Panc1 (cell line): Measurements from ENCODE around the gene SULT2B1. TPM values are rescaled to one million over a fixed set of nuclear protein-coding genes. Genes with fewer than 3 reads are reported as not detected.

Source experiments
- ATAC-seq: fragments of 200-7000 bp; cut with Tn5 transposase; 2 replicates; pipeline ENCODE4 v1.9.1; 2020; ENCODE audit warnings: mild to moderate bottlenecking, moderate library complexity
- BruUV-seq: library from RNA; stranded (reverse); fragments of 400-500 nt; replicated peaks from 2 replicates; lab custom pipeline; 2021; lab: Mats Ljungman, UMichigan
- CTCF ChIA-PET: fragments of 300-600 bp; sonication (Branson Sonifier 250); formaldehyde crosslinking; loops from one replicate; lab custom pipeline; 2022; ENCODE audit warnings: antibody characterized with exemption; lab: Charles Lee
- POLR2A ChIA-PET: fragments of 300-600 bp; sonication (Branson Sonifier 250); formaldehyde crosslinking; loops from one replicate; lab custom pipeline; 2022; ENCODE audit warnings: antibody characterized with exemption; lab: Charles Lee
- DNase-seq: peaks from one replicate; pipeline ENCODE4 v3.0.0-alpha.2; 2010; ENCODE audit warnings: low read depth, low spot score
- H3K27ac ChIP-seq: 2 replicates; pipeline ENCODE4 v1.5.1; 2011; ENCODE audit warnings: mild to moderate bottlenecking, low read length, inconsistent platforms
- H3K27me3 ChIP-seq: fragments of 200-500 bp; sonication (Bioruptor generic); 2 replicates; pipeline ENCODE4 v1.6.0; 2014; ENCODE audit warnings: low read length, inconsistent platforms; ENCODE audit not compliant: control insufficient read depth, insufficient read depth
- H3K36me3 ChIP-seq: fragments of 200-500 bp; sonication (Bioruptor generic); 2 replicates; pipeline ENCODE4 v1.5.1; 2014; ENCODE audit warnings: inconsistent platforms, mild to moderate bottlenecking, low read length, moderate library complexity; ENCODE audit not compliant: control insufficient read depth, insufficient read depth
- H3K4me1 ChIP-seq: 2 replicates; pipeline ENCODE4 v1.5.1; 2011; ENCODE audit warnings: inconsistent platforms, mild to moderate bottlenecking, low read length, moderate library complexity; ENCODE audit not compliant: control insufficient read depth, insufficient read depth
- H3K4me3 ChIP-seq, 2 experiments: 2 replicates each; pipeline ENCODE4 v1.5.1; 2011 to 2012; ENCODE audit warnings: low read depth in 2 of 2, low read length in 2 of 2, mild to moderate bottlenecking in 2 of 2, inconsistent platforms in 1 of 2, moderate library complexity in 1 of 2
- H3K9me3 ChIP-seq: fragments of 200-500 bp; sonication (Bioruptor generic); 2 replicates; pipeline ENCODE4 v1.5.1; 2014; ENCODE audit warnings: low read depth, mild to moderate bottlenecking, inconsistent platforms, low read length, moderate library complexity; ENCODE audit not compliant: control insufficient read depth, insufficient read depth
- POLR2AphosphoS5 ChIP-seq: IDR thresholded peaks from 2 replicates; pipeline ENCODE4 v1.6.1; 2012; ENCODE audit warnings: mild to moderate bottlenecking, low read depth, low read length, moderate library complexity
- SIN3A ChIP-seq: IDR thresholded peaks from 2 replicates; pipeline ENCODE4 v1.6.1; 2012; ENCODE audit warnings: low read depth, mild to moderate bottlenecking, low read length, moderate library complexity, borderline replicate concordance; ENCODE audit not compliant: insufficient read depth
- TCF7L2 ChIP-seq: IDR thresholded peaks from 2 replicates; pipeline ENCODE4 v1.6.1; 2011; ENCODE audit warnings: mild to moderate bottlenecking, low read depth, low read length, inconsistent platforms
- in situ Hi-C: cut with HindIII; loops from 2 replicates; pipeline ENCODE4 v1.10.0; 2016; ENCODE audit warnings: low sequenced_read_pairs, low pct_unique_long_range_greater_than_20kb
- intact Hi-C: fragments of 100-400 bp; cut with micrococcal nuclease; formaldehyde crosslinking; loops from one replicate; pipeline ENCODE4 v1.10.0; 2022; ENCODE audit not compliant: unreplicated experiment
- total RNA-seq: library from RNA; stranded (reverse); gene quantifications from one replicate; pipeline ENCODE4 v1.2.1, GENCODE V29; 2021; ENCODE audit not compliant: unreplicated experiment
- TF ChIP-seq, protein P1 (sequence below): fragments of 450-650 bp; IDR thresholded peaks from 2 replicates; pipeline ENCODE4 v1.5.1; 2017; ENCODE audit warnings: mild to moderate bottlenecking
- TF ChIP-seq, protein P2 (sequence below), 2 experiments: IDR thresholded peaks; 2 replicates each; pipeline ENCODE4 v1.6.1; 2011 to 2012; ENCODE audit warnings: low read depth in 2 of 2, control low read depth in 1 of 2, low read length in 1 of 2, mild to moderate bottlenecking in 1 of 2, moderate library complexity in 1 of 2; ENCODE audit not compliant: insufficient read depth in 1 of 2

SULT2B1 gene
- total RNA-seq, 1 experiment from 2014 or later = 3.6 TPM

DNA sequence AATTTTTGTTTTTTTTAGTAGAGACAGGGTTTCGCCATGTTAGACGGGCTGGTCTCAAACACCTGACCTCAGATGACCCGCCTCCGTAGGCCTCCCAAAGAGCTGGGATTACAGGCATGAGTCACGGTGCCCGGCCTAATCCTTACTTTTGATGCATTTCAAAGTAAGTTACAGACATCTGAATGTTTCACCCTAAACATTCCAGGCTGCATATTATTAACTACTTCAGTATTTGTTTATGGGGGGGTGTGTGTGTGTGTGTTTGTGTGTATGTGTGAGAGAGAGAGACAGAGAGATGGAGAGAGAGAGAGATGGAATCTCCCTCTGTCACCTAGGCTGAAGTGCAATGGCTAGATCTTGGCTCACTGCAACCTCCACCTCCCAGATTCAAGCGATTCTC, 13.1 kb downstream of the SULT2B1 start:
- no peaks in the 10 kb centered on the region for H3K9me3 ChIP-seq
- no peak for TF ChIP-seq POLR2AphosphoS5
- TF ChIP-seq, protein P1, sequence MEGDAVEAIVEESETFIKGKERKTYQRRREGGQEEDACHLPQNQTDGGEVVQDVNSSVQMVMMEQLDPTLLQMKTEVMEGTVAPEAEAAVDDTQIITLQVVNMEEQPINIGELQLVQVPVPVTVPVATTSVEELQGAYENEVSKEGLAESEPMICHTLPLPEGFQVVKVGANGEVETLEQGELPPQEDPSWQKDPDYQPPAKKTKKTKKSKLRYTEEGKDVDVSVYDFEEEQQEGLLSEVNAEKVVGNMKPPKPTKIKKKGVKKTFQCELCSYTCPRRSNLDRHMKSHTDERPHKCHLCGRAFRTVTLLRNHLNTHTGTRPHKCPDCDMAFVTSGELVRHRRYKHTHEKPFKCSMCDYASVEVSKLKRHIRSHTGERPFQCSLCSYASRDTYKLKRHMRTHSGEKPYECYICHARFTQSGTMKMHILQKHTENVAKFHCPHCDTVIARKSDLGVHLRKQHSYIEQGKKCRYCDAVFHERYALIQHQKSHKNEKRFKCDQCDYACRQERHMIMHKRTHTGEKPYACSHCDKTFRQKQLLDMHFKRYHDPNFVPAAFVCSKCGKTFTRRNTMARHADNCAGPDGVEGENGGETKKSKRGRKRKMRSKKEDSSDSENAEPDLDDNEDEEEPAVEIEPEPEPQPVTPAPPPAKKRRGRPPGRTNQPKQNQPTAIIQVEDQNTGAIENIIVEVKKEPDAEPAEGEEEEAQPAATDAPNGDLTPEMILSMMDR = no peak
- TF ChIP-seq TCF7L2 = no peak
- TF ChIP-seq, protein P2, sequence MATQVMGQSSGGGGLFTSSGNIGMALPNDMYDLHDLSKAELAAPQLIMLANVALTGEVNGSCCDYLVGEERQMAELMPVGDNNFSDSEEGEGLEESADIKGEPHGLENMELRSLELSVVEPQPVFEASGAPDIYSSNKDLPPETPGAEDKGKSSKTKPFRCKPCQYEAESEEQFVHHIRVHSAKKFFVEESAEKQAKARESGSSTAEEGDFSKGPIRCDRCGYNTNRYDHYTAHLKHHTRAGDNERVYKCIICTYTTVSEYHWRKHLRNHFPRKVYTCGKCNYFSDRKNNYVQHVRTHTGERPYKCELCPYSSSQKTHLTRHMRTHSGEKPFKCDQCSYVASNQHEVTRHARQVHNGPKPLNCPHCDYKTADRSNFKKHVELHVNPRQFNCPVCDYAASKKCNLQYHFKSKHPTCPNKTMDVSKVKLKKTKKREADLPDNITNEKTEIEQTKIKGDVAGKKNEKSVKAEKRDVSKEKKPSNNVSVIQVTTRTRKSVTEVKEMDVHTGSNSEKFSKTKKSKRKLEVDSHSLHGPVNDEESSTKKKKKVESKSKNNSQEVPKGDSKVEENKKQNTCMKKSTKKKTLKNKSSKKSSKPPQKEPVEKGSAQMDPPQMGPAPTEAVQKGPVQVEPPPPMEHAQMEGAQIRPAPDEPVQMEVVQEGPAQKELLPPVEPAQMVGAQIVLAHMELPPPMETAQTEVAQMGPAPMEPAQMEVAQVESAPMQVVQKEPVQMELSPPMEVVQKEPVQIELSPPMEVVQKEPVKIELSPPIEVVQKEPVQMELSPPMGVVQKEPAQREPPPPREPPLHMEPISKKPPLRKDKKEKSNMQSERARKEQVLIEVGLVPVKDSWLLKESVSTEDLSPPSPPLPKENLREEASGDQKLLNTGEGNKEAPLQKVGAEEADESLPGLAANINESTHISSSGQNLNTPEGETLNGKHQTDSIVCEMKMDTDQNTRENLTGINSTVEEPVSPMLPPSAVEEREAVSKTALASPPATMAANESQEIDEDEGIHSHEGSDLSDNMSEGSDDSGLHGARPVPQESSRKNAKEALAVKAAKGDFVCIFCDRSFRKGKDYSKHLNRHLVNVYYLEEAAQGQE (IDR thresholded peaks at IDR 0.05; ENCODE audit: insufficient read depth in 1 of 2, low read depth in 2 of 2, low read length in 1 of 2) = no peak
- no peak for TF ChIP-seq SIN3A
- intact Hi-C loops = no loop called here
- H3K4me3 ChIP-seq = no peak overlapping the region
- H3K4me1 ChIP-seq = peaks cover 13% of the 10 kb centered on the region
- CTCF ChIA-PET = no interaction called here
- no peaks in the 10 kb centered on the region for H3K27me3 ChIP-seq
- H3K36me3 ChIP-seq = no peaks in the 10 kb centered on the region
- ATAC-seq = no peak
- in situ Hi-C loops = no loop called here
- BruUV-seq = no TSS peak
- POLR2A ChIA-PET = no interaction called here
- H3K27ac ChIP-seq = no peak overlapping the region
- DNase-seq = no peak

DNA sequence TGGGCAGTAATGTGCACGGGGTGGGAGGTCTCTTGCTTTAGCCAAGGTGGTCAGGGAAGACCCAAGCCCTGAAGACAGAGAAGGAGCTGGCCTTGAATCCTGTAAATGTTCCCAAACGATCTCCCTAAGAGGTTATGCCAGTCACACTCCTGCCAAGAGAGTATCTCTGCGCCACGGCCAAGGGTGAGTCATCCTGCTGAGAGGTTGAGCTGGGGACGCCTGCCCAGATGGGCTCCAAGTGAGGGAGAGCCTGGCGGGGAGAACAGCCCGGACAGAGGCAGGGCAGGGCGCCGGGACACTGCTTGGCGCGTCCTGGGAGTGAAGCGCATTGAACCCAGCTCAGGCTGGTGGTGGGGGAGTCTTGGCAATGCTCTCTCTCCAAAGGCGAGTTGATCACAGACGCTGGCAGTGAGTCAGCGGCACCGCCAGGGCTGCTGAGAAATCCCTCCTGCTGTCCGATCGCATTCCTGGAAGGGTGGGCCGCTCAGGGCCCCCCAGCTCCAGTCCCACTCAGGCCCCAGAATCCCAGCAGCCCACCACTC, 16.4 kb downstream of the SULT2B1 start:
- TF ChIP-seq, protein P1 = no peak
- TF ChIP-seq, protein P2 (IDR thresholded peaks at IDR 0.05; ENCODE audit: insufficient read depth in 1 of 2, low read depth in 2 of 2, low read length in 1 of 2) = no peak
- TF ChIP-seq POLR2AphosphoS5 (no peak), TCF7L2 (peak; percentile 34; the same call in 1 of the 2 replicates), SIN3A (no peak)
- BruUV-seq = no TSS peak

More for the DNA sequence above, 16.4 kb downstream of the SULT2B1 start:
- ATAC-seq = peak; percentile 97
- CTCF ChIA-PET = interaction anchor here (0.7 kb wide), 2 partner anchors 62 to 299 kb away, joined by 5 to 9 read pairs; partner anchors contain the start of gene ZNF114
- no peaks in the 10 kb centered on the region for H3K27me3 ChIP-seq
- peak overlapping the region; percentile 7 to 40; a peak in 2 of 4 replicates for H3K4me3 ChIP-seq
- no peaks in the 10 kb centered on the region for H3K36me3 ChIP-seq
- peak overlapping the region; percentile 82 for H3K27ac ChIP-seq
- POLR2A ChIA-PET = interaction anchor here (0.6 to 0.7 kb wide), 2 partner anchors 15 to 25 kb away, joined by 4 to 5 read pairs; no protein-coding TSS in a partner anchor
- intact Hi-C loops (no loop called here), in situ Hi-C loops (no loop called here)
- H3K9me3 ChIP-seq = no peaks in the 10 kb centered on the region
- peaks cover 14% of the 10 kb centered on the region for H3K4me1 ChIP-seq
- no peak for DNase-seq
